Ramos (cell line): ENCODE data around the gene ZNF469.

Experiments
- in situ Hi-C: fragments of 300-500 bp; cut with MboI; formaldehyde crosslinking; loops from one replicate; pipeline ENCODE4 v1.14.3; 2022; ENCODE audit warnings: low sequenced_read_pairs; ENCODE audit not compliant: unreplicated experiment

The ZNF469 gene

GRCh38 chr16:88421301-88421700, 38.5 kb downstream of the ZNF469 start:
- in situ Hi-C loops, result no loop called here

GRCh38 chr16:88421871-88422433, 39.2 kb downstream of the ZNF469 start:
- in situ Hi-C loops, result no loop called here

GRCh38 chr16:88422733-88423447, 40.1 kb downstream of the ZNF469 start:
- in situ Hi-C loops, result no loop called here

- in situ Hi-C loops, result no loop called here
Measured at GRCh38 chr16:88423448-88423850, 40.7 kb downstream of the ZNF469 start.

GRCh38 chr16:88424587-88425235, 42.0 kb downstream of the ZNF469 start:
- in situ Hi-C loops, result no loop called here

- in situ Hi-C loops, result no loop called here
Measured at GRCh38 chr16:88426018-88426417, 43.3 kb downstream of the ZNF469 start.

- in situ Hi-C loops, result no loop called here
Measured at GRCh38 chr16:88427376-88427775, 44.6 kb downstream of the ZNF469 start.

GRCh38 chr16:88428156-88428555, 45.4 kb downstream of the ZNF469 start:
- in situ Hi-C loops, result no loop called here

GRCh38 chr16:88428616-88429386, 46.0 kb downstream of the ZNF469 start:
- in situ Hi-C loops, result no loop called here

- in situ Hi-C loops, result no loop called here
Measured at GRCh38 chr16:88429387-88430184, 46.8 kb downstream of the ZNF469 start.

- in situ Hi-C loops, result no loop called here
Measured at GRCh38 chr16:88430185-88430523, 47.4 kb downstream of the ZNF469 start.

GRCh38 chr16:88430524-88431446, 48.0 kb downstream of the ZNF469 start:
- in situ Hi-C loops, result no loop called here

- in situ Hi-C loops, result no loop called here
Measured at GRCh38 chr16:88431651-88432050, 48.9 kb downstream of the ZNF469 start.

GRCh38 chr16:88432174-88432573, 49.4 kb downstream of the ZNF469 start:
- in situ Hi-C loops, result no loop called here
